Karpas-422 (cell line): ENCODE measurements around the gene RFX7. TPM values are rescaled to one million over a fixed set of nuclear protein-coding genes. Genes with fewer than 3 reads are reported as not detected.

Source experiments
- DNase-seq: peaks from one replicate; pipeline ENCODE4 v3.0.0-alpha.2; 2015
- H2AFZ ChIP-seq: fragments of 200-600 bp; sonication (generic); 2 replicates; pipeline ENCODE4 v1.6.1; 2014; ENCODE audit warnings: antibody characterized with exemption, low read length, mixed read lengths
- H3K27ac ChIP-seq: fragments of 200-600 bp; sonication (generic); 2 replicates; pipeline ENCODE4 v1.5.1; 2014; ENCODE audit warnings: mild to moderate bottlenecking, low read length, moderate library complexity
- H3K27me3 ChIP-seq: fragments of 200-600 bp; sonication (generic); 2 replicates; pipeline ENCODE4 v1.6.1; 2014; ENCODE audit warnings: low read length, mixed read lengths
- H3K36me3 ChIP-seq: fragments of 200-600 bp; sonication (generic); 2 replicates; pipeline ENCODE4 v1.6.1; 2014; ENCODE audit warnings: low read length, mixed read lengths; ENCODE audit not compliant: insufficient read depth
- H3K4me1 ChIP-seq: fragments of 200-600 bp; sonication (generic); 2 replicates; pipeline ENCODE4 v1.6.1; 2014; ENCODE audit warnings: mild to moderate bottlenecking, low read length, mixed read lengths
- H3K4me2 ChIP-seq: fragments of 200-600 bp; sonication (generic); 2 replicates; pipeline ENCODE4 v1.6.1; 2014; ENCODE audit warnings: low read length, low read depth, mild to moderate bottlenecking; ENCODE audit not compliant: poor library complexity, severe bottlenecking
- H3K4me3 ChIP-seq: fragments of 200-600 bp; sonication (generic); 2 replicates; pipeline ENCODE4 v1.5.1; 2014; ENCODE audit warnings: mild to moderate bottlenecking, antibody characterized with exemption, low read length, mixed read lengths
- H3K79me2 ChIP-seq: fragments of 200-600 bp; sonication (generic); 2 replicates; pipeline ENCODE4 v1.6.1; 2014; ENCODE audit warnings: mild to moderate bottlenecking, low read length, mixed read lengths
- H3K9ac ChIP-seq: fragments of 200-600 bp; sonication (generic); 2 replicates; pipeline ENCODE4 v1.6.0; 2014; ENCODE audit warnings: low read length
- H3K9me2 ChIP-seq: fragments of 200-600 bp; sonication (generic), shearing (Covaris generic); replicated peaks from 2 replicates; pipeline ENCODE4 v1.6.0; 2014; ENCODE audit warnings: mild to moderate bottlenecking, low read length, moderate library complexity; ENCODE audit not compliant: insufficient read depth
- H3K9me3 ChIP-seq: fragments of 300-700, 200-600 bp; sonication (generic); 2 replicates; pipeline ENCODE4 v1.6.1; 2014; ENCODE audit warnings: low read length, mixed read lengths
- H4K20me1 ChIP-seq: fragments of 200-600 bp; sonication (generic); 2 replicates; pipeline ENCODE4 v1.6.1; 2014; ENCODE audit warnings: mild to moderate bottlenecking, antibody characterized with exemption, low read length, low read depth; ENCODE audit not compliant: insufficient read depth
- total RNA-seq: library from RNA; depleted of rRNA; stranded (reverse); fragments of >200 nt; shearing (Covaris generic); gene quantifications from 2 replicates; pipeline ENCODE4 v1.2.3, GENCODE V29; 2014; ENCODE audit warnings: low replicate concordance

RFX7 gene
- total RNA-seq, 1 experiment from 2014 or later = 57.3 TPM

DNA sequence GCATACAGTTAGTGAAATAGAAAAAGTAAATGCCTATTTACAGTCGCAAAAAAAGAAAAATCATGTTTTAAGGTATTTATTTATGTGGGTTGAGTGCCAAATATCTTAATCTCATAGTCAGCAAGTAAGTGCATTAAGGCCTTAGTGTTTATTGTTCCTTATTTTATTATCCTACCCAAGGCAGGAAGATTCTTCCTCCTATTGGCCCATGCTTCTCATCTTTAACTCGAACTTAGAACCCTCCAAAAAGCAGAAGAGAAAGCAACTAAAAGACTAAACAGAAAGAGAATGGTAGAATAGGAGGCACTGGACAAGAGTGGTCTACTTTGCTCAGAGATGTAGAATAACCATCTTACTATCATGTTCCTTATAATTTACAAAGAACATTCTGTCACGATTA is 7.5 kb downstream of the RFX7 start:
- no peak for DNase-seq
- H3K9me3 ChIP-seq = peaks cover 26% of the 10 kb centered on the region; the same call in 1 of the 2 replicates
- no peaks in the 10 kb centered on the region for H3K9me2 ChIP-seq
- H3K4me3 ChIP-seq = no peak overlapping the region
- H3K4me2 ChIP-seq = no peak overlapping the region
- H3K79me2 ChIP-seq = peaks cover 100% of the 10 kb centered on the region
- no peak overlapping the region for H3K27ac ChIP-seq
- H2AFZ ChIP-seq = no peak overlapping the region
- no peaks in the 10 kb centered on the region for H3K27me3 ChIP-seq
- peaks cover 8% of the 10 kb centered on the region for H3K4me1 ChIP-seq
- H3K36me3 ChIP-seq = peaks cover 92% of the 10 kb centered on the region
- no peak overlapping the region for H3K9ac ChIP-seq
- H4K20me1 ChIP-seq = no peaks in the 10 kb centered on the region

DNA sequence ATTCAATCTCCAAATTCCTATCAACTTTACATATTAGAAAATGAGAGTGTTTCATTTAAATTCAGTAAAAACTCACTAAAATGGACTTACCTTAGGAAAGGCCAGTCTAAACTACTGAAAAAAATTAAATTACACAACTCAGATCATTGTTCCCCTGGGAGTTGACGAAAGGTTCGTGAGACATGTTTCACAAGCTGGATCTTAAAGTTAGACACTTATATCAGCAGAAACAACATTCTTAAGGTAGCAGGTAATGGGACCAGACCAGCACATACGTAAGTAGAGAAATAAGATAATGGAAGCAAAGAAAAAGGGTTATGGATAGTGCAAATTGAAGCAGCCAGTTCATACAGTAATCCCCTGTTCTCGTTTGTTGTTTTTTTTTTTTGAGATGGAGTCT is 8.9 kb downstream of the RFX7 start:
- no peak overlapping the region for H3K4me3 ChIP-seq
- H3K9me2 ChIP-seq = no peaks in the 10 kb centered on the region
- peaks cover 32% of the 10 kb centered on the region; the same call in 1 of the 2 replicates for H3K9me3 ChIP-seq
- no peak overlapping the region for H3K27ac ChIP-seq
- H3K9ac ChIP-seq = no peak overlapping the region
- peaks cover 100% of the 10 kb centered on the region for H3K79me2 ChIP-seq
- H4K20me1 ChIP-seq = no peaks in the 10 kb centered on the region
- no peaks in the 10 kb centered on the region for H3K4me1 ChIP-seq
- no peak overlapping the region for H2AFZ ChIP-seq
- H3K36me3 ChIP-seq = peaks cover 94% of the 10 kb centered on the region
- DNase-seq = no peak
- no peak overlapping the region for H3K4me2 ChIP-seq
- no peaks in the 10 kb centered on the region for H3K27me3 ChIP-seq

DNA sequence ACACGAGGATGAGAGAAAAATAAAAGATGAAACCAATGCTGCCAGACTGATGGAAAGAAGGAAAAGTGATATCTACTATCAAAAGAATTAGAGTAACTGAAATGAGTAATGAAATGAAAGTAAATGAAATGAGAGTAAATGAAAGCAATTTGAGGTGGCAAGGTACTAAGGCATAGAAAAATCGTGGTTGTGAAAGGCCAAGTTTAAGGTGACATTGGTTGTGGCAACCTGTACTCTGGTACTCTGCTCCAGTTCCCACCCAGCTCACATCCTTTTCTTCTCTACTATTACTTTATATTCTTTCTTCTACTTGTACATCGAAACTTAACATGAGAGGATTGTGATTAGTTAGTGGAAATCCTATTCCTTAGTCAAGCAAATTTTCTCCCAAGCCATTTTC is 10.1 kb downstream of the RFX7 start:
- H3K9me2 ChIP-seq = no peaks in the 10 kb centered on the region

DNA sequence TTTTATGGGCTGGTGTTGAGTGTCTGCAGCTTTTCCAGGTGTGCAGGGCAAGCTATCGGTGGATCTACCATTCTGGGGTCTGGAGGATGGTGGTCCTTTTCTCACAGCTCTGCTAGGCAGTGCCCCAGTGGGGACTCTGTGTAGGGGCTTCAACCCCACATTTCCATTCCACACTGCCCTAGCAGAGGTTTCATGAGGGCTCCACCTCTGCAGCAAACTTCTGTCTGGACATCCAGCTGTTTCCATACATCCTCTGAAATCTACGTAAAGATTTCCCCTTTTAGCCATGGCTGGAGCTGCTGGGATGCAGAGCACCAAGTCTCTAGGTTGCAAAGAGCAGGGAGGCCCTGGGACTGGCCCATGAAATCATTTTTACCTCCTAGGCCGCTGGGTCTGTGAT is 11.6 kb downstream of the RFX7 start:
- Histone ChIP-seq H3K9me2 (no peaks in the 10 kb centered on the region), H3K27me3 (no peaks in the 10 kb centered on the region), H3K27ac (no peak overlapping the region)

More for the DNA sequence above, 10.1 kb downstream of the RFX7 start:
- Histone ChIP-seq H3K27me3 (no peaks in the 10 kb centered on the region), H4K20me1 (no peaks in the 10 kb centered on the region), H3K27ac (no peak overlapping the region), H3K4me2 (no peak overlapping the region), H3K9ac (no peak overlapping the region), H3K79me2 (peaks cover 100% of the 10 kb centered on the region), H3K36me3 (peaks cover 94% of the 10 kb centered on the region), H2AFZ (no peak overlapping the region), H3K4me3 (no peak overlapping the region), H3K4me1 (no peaks in the 10 kb centered on the region), H3K9me3 (peaks cover 36% of the 10 kb centered on the region)
- no peak for DNase-seq

DNA sequence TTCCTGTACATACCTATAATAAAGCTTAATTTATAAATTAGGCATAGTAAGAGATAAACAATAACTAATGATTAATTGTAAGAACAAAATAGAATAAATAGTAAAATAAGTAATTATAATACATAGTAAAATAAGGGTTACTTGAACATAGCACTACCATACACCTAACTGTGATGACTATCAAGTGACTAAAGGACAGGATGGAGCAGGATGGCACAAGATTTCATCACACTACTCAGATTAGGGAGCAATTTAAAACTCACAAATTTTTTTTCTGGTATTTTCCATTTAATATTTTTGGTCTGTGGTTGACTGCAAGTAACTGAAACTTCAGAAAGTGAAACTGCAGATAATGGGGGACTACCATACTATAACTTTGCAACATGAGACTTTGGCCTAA is 14.8 kb downstream of the RFX7 start:
- DNase-seq = no peak
- Histone ChIP-seq H3K4me3 (no peak overlapping the region), H2AFZ (no peak overlapping the region), H3K9me3 (peaks cover 37% of the 10 kb centered on the region), H3K9me2 (no peaks in the 10 kb centered on the region), H3K4me1 (no peaks in the 10 kb centered on the region), H3K27me3 (no peaks in the 10 kb centered on the region), H3K79me2 (peaks cover 100% of the 10 kb centered on the region), H3K27ac (no peak overlapping the region), H3K36me3 (peaks cover 93% of the 10 kb centered on the region), H3K4me2 (no peak overlapping the region), H3K9ac (no peak overlapping the region), H4K20me1 (no peaks in the 10 kb centered on the region)

More for the DNA sequence above, 11.6 kb downstream of the RFX7 start:
- Histone ChIP-seq H4K20me1 (no peaks in the 10 kb centered on the region), H3K79me2 (peaks cover 100% of the 10 kb centered on the region), H3K9ac (no peak overlapping the region), H3K4me1 (no peaks in the 10 kb centered on the region), H3K36me3 (peaks cover 94% of the 10 kb centered on the region), H3K4me3 (no peak overlapping the region), H3K9me3 (peaks cover 37% of the 10 kb centered on the region), H2AFZ (no peak overlapping the region), H3K4me2 (no peak overlapping the region)
- DNase-seq = peak; percentile 61

DNA sequence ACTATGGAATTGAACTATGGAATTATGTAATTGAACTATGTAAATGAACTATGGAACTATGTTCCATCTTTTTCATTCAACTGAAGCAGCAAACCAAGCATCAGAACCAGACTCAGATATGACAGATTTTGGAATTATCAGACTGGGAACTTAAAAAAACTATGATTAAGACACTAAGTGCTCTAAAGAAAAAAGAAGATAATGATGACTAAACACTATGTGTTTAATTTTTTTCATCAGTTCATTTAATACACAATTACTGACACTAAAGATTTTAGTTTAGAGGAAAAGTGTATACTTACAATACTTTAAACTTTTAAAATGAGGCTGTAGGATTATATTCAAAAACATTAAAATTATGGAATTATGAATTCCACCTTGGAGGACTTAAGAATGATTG is 15.3 kb downstream of the RFX7 start:
- Histone ChIP-seq H4K20me1 (no peaks in the 10 kb centered on the region), H3K9me3 (peaks cover 33% of the 10 kb centered on the region), H2AFZ (no peak overlapping the region), H3K36me3 (peaks cover 92% of the 10 kb centered on the region), H3K27me3 (no peaks in the 10 kb centered on the region), H3K9me2 (no peaks in the 10 kb centered on the region), H3K9ac (no peak overlapping the region), H3K4me2 (no peak overlapping the region), H3K27ac (no peak overlapping the region), H3K4me3 (no peak overlapping the region), H3K4me1 (no peaks in the 10 kb centered on the region), H3K79me2 (peaks cover 100% of the 10 kb centered on the region)
- no peak for DNase-seq

DNA sequence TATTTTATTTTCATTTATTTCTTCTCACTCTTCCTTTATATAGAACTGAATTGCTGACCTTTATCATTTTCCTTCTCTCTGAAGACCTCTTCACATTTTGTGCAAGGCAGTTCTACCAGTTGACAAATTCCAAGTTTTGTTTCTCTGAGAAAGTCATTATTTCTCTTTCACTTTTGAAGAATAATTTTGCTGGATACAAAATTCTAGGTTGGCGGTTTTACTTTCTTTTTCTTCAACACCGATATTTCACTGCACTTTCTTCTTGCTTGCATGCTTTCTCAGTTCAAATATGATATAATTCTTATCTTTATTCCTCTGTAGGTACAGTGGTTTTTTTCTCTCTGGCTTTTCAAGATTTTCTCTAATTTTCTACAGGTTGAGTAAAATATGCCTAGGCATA is 15.9 kb downstream of the RFX7 start:
- DNase-seq = no peak
- H3K9ac ChIP-seq = no peak overlapping the region
- peaks cover 91% of the 10 kb centered on the region for H3K36me3 ChIP-seq
- peaks cover 28% of the 10 kb centered on the region for H3K9me3 ChIP-seq
- H3K9me2 ChIP-seq = no peaks in the 10 kb centered on the region
- H3K27ac ChIP-seq = no peak overlapping the region
- H4K20me1 ChIP-seq = no peaks in the 10 kb centered on the region
- peaks cover 100% of the 10 kb centered on the region for H3K79me2 ChIP-seq
- H3K4me1 ChIP-seq = no peaks in the 10 kb centered on the region
- H3K27me3 ChIP-seq = no peaks in the 10 kb centered on the region
- H3K4me2 ChIP-seq = no peak overlapping the region
- no peak overlapping the region for H2AFZ ChIP-seq
- H3K4me3 ChIP-seq = no peak overlapping the region

DNA sequence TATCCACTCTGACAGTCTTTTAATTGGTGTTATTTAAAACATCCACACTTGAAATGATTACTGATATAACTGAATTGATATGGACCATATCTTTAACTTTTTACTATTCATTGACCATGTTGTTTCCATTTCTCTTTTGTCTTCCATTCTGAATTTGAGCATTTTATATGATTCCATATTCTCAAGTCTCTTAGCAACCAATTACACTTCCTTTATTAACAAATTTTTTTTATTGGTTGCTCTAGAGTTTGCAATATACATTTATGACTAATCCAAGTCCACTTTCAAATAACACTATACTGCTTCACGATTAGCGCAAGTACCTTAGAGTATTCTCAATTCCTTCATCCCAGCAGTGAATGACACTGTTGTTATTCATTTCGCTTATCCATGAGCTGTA is 16.4 kb downstream of the RFX7 start:
- Histone ChIP-seq H4K20me1 (no peaks in the 10 kb centered on the region), H3K79me2 (peaks cover 100% of the 10 kb centered on the region), H3K4me2 (no peak overlapping the region), H3K27me3 (no peaks in the 10 kb centered on the region), H3K9me3 (peaks cover 23% of the 10 kb centered on the region), H3K9me2 (no peaks in the 10 kb centered on the region), H3K9ac (no peak overlapping the region), H2AFZ (no peak overlapping the region), H3K36me3 (peaks cover 91% of the 10 kb centered on the region), H3K4me1 (no peaks in the 10 kb centered on the region), H3K27ac (no peak overlapping the region), H3K4me3 (no peak overlapping the region)
- no peak for DNase-seq

DNA sequence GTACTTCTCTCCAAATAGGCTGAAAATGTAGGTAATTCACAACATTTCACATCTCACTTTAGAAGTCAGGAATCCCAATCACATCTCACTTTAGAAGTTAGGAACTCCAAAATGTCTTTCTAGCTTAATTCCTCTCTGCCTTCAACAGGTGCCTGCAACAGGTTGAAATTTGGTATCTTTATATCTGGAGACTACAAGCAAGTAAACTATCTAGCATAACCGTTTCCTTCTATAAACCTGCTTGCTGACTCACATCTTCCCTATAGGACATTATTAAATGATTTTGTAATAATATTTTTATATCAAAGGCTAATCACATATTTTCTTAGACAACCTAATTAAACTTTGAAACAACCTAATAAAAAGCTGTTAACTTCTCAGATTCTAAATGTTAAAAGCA is 18.2 kb downstream of the RFX7 start:
- Histone ChIP-seq H2AFZ (no peak overlapping the region), H3K27ac (no peak overlapping the region), H3K9ac (no peak overlapping the region), H3K9me3 (peaks cover 19% of the 10 kb centered on the region), H3K4me1 (no peaks in the 10 kb centered on the region), H3K27me3 (no peaks in the 10 kb centered on the region), H3K4me2 (no peak overlapping the region), H3K36me3 (peaks cover 73% of the 10 kb centered on the region), H4K20me1 (no peaks in the 10 kb centered on the region), H3K9me2 (no peaks in the 10 kb centered on the region), H3K4me3 (no peak overlapping the region), H3K79me2 (peaks cover 99% of the 10 kb centered on the region)
- no peak for DNase-seq
